ENCODE results near the gene KIF1C. TPM values are rescaled to one million over a fixed set of nuclear protein-coding genes. Genes with fewer than 3 reads are reported as not detected.
A peak's percentile ranks its signal among the peaks of the same experiment; 100 is the strongest.

KIF1C gene
- total RNA-seq, 1 donor: 54.6 TPM

DNA sequence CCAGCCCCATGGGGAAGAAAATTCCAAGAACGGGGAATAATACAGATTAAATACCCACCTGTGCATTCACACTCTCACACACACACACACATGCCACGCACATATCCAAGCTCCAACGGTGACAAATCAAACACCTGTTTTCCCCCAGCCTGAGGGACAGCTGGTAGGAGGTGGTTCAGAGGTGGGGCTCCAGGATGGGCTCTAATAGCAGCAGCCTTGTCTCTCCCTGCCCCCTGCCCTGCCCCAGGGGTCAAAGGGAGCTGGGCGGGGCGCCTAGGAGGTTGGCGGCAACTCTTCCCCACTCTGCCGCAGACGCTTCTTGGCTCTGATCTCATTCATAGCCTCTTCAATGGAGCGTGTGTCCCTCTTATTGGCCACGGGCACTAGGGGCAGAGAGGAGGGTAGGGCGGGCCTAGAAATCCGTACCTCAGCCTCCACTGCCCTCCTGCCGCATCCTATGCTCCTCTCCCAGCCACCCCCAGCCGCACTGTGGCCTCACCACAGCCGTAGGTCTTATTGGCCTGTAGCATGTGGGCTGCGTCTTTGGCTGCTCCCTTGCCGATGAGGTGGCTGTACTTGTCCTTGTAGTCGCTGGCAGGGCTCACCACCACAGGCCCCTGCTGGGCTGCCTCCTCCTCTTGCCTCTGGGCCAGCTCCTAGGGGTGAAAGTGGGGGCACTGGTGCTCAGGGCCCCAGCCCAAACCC lies 38.3 kb upstream of the KIF1C start:
- no peak overlapping the region for H3K4me2 ChIP-seq (ENCODE audit: insufficient read depth, low read length)
- no peak overlapping the region for H3K27ac ChIP-seq (ENCODE audit: low read depth, low read length)
- H3K4me3 ChIP-seq (ENCODE audit: insufficient read depth, low read length): no peak overlapping the region
- peak; percentile 25 for DNase-seq (ENCODE audit: insufficient read length, low spot score, missing footprints)
- no peaks in the 10 kb centered on the region for H4K20me1 ChIP-seq (ENCODE audit: insufficient read depth, low read length)
- no peaks in the 10 kb centered on the region for H3K27me3 ChIP-seq (ENCODE audit: insufficient read depth, low read length)
- no peaks in the 10 kb centered on the region for H3K79me2 ChIP-seq (ENCODE audit: insufficient read depth, low read length)
- H3K4me1 ChIP-seq (ENCODE audit: insufficient read depth, low read length): peaks cover under 1% of the 10 kb centered on the region
- peaks cover 20% of the 10 kb centered on the region for H3K36me3 ChIP-seq (ENCODE audit: insufficient read depth, low read length)
- TF ChIP-seq, protein P1, sequence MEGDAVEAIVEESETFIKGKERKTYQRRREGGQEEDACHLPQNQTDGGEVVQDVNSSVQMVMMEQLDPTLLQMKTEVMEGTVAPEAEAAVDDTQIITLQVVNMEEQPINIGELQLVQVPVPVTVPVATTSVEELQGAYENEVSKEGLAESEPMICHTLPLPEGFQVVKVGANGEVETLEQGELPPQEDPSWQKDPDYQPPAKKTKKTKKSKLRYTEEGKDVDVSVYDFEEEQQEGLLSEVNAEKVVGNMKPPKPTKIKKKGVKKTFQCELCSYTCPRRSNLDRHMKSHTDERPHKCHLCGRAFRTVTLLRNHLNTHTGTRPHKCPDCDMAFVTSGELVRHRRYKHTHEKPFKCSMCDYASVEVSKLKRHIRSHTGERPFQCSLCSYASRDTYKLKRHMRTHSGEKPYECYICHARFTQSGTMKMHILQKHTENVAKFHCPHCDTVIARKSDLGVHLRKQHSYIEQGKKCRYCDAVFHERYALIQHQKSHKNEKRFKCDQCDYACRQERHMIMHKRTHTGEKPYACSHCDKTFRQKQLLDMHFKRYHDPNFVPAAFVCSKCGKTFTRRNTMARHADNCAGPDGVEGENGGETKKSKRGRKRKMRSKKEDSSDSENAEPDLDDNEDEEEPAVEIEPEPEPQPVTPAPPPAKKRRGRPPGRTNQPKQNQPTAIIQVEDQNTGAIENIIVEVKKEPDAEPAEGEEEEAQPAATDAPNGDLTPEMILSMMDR (IDR thresholded peaks at IDR 0.05; ENCODE audit: extremely low read depth, low read depth, low read length): no peak
- H2AFZ ChIP-seq (ENCODE audit: low read length): no peak overlapping the region
- no peaks in the 10 kb centered on the region for H3K9me3 ChIP-seq (ENCODE audit: low read depth, low read length)

DNA sequence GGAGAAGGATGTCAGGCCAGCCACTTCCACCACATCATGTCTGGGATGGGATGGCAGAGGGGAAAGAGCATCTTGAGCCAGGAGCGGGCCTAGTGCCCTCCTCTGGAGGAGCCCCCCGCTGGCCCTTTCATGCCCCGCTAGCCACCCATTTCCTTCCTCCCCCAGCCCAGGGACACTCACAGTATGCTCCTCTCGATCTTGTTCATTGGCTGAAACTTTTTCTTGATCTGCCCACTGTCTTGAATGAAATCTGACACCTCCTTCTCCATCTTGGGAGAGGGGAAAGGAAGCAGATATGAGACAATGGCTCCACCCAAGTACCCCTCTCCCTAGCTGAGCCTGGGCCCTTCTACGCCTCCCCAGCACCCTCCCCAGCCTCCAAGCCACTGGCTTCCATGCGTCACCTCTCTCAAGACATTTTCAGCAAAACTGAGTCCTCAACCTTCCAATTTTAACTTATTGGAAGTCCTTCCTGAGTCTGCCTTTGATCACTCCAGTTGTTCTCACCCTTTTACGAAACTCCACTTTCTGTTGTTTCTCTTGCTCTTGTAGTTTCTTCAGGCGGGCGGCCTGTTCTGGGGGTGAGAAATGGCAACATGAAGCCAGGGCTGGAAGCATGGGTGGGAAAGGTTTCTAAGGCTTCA lies 37.3 kb upstream of the KIF1C start:
- H3K4me2 ChIP-seq (ENCODE audit: insufficient read depth, low read length): no peak overlapping the region
- no peak overlapping the region for H2AFZ ChIP-seq (ENCODE audit: low read length)
- H3K79me2 ChIP-seq (ENCODE audit: insufficient read depth, low read length): peaks cover 4% of the 10 kb centered on the region
- no peak overlapping the region for H3K4me3 ChIP-seq (ENCODE audit: insufficient read depth, low read length)
- no peaks in the 10 kb centered on the region for H4K20me1 ChIP-seq (ENCODE audit: insufficient read depth, low read length)
- TF ChIP-seq, protein P1 (IDR thresholded peaks at IDR 0.05; ENCODE audit: extremely low read depth, low read depth, low read length): no peak
- no peaks in the 10 kb centered on the region for H3K27me3 ChIP-seq (ENCODE audit: insufficient read depth, low read length)
- no peaks in the 10 kb centered on the region for H3K9me3 ChIP-seq (ENCODE audit: low read depth, low read length)
- no peaks in the 10 kb centered on the region for H3K4me1 ChIP-seq (ENCODE audit: insufficient read depth, low read length)
- DNase-seq (ENCODE audit: insufficient read length, low spot score, missing footprints): peak; percentile 69
- H3K36me3 ChIP-seq (ENCODE audit: insufficient read depth, low read length): peaks cover 20% of the 10 kb centered on the region
- H3K27ac ChIP-seq (ENCODE audit: low read depth, low read length): no peak overlapping the region

DNA sequence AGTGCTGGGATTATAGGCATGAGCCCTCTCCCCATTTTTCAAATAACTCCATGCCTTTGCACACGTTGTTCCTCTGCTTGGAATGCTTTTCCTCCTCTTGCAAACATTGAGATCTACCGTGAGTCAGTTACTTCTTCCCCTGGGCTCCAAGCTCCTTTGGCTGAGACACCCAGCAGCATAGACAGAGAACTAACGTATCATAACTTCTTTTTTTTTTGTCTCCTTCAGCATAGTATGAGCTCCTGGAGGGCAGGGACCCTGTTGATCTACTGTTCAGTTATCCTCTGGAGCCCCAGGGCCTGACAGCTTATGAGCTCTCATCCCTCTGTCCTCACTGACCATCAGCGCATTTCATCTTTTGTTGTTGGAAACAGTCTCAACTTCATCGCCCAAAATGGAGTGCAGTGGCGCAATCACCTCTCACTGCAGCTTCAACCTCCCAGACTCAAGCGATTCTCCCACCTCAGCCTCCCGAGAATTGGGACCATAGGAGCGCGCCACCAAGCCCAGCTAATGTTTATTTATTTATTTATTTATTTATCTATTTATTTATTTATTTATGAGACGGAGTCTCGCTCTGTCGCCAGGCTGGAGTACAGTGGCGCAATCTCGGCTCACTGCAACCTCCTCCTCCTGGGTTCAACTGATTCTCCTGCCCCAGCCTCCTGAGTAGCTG lies 32.3 kb upstream of the KIF1C start:
- Histone ChIP-seq H3K4me3 (ENCODE audit: insufficient read depth, low read length) (no peak overlapping the region), H4K20me1 (ENCODE audit: insufficient read depth, low read length) (no peaks in the 10 kb centered on the region), H3K36me3 (ENCODE audit: insufficient read depth, low read length) (peaks cover 14% of the 10 kb centered on the region), H3K27me3 (ENCODE audit: insufficient read depth, low read length) (no peaks in the 10 kb centered on the region), H2AFZ (ENCODE audit: low read length) (no peak overlapping the region), H3K4me1 (ENCODE audit: insufficient read depth, low read length) (peaks cover 34% of the 10 kb centered on the region), H3K79me2 (ENCODE audit: insufficient read depth, low read length) (peaks cover 11% of the 10 kb centered on the region), H3K4me2 (ENCODE audit: insufficient read depth, low read length) (no peak overlapping the region), H3K9me3 (ENCODE audit: low read depth, low read length) (no peaks in the 10 kb centered on the region), H3K27ac (ENCODE audit: low read depth, low read length) (no peak overlapping the region)
- DNase-seq (ENCODE audit: insufficient read length, low spot score, missing footprints): peak; percentile 39
- TF ChIP-seq, protein P1 (IDR thresholded peaks at IDR 0.05; ENCODE audit: extremely low read depth, low read depth, low read length): no peak
